Measurements from ENCODE around the gene PRKACA.

The PRKACA gene

GRCh38 chr19:14135985-14136508 is 18.5 kb upstream of the PRKACA start:
- peak overlapping the region; percentile 77 for H3K4me3 ChIP-seq (ENCODE audit: extremely low read depth, insufficient read depth, low read length, poor library complexity, severe bottlenecking)
- no peak overlapping the region for H3K27ac ChIP-seq (ENCODE audit: low read depth, low read length, severe bottlenecking)
- 0 to 1% methylated on average over 13 to 36 of the region's 38 CpGs for whole genome bisulfite sequencing, 2 experiments (ENCODE audit: insufficient coverage in 2 of 2)
- no peaks in the 10 kb centered on the region for H3K9me3 ChIP-seq (ENCODE audit: control insufficient read depth, low read length)
- no peaks in the 10 kb centered on the region for H3K36me3 ChIP-seq (ENCODE audit: control insufficient read depth, insufficient read depth, low read length)
- peaks cover 19% of the 10 kb centered on the region for H3K4me1 ChIP-seq (ENCODE audit: control insufficient read depth, insufficient read depth, low read length, poor library complexity, severe bottlenecking)

GRCh38 chr19:14135355-14135754 is 17.8 kb upstream of the PRKACA start:
- 61% methylated on average over 4 to 6 of the region's 6 CpGs for WGBS, 2 experiments (ENCODE audit: insufficient coverage in 2 of 2)
- no peaks in the 10 kb centered on the region for H3K9me3 ChIP-seq (ENCODE audit: control insufficient read depth, low read length)
- peaks cover 19% of the 10 kb centered on the region for H3K4me1 ChIP-seq (ENCODE audit: control insufficient read depth, insufficient read depth, low read length, poor library complexity, severe bottlenecking)
- H3K4me3 ChIP-seq (ENCODE audit: extremely low read depth, insufficient read depth, low read length, poor library complexity, severe bottlenecking), result peak overlapping the region; percentile 77
- no peaks in the 10 kb centered on the region for H3K36me3 ChIP-seq (ENCODE audit: control insufficient read depth, insufficient read depth, low read length)
- no peak overlapping the region for H3K27ac ChIP-seq (ENCODE audit: low read depth, low read length, severe bottlenecking)

- H3K9me3 ChIP-seq (ENCODE audit: control insufficient read depth, low read length), result no peaks in the 10 kb centered on the region
- no peak overlapping the region for H3K27ac ChIP-seq (ENCODE audit: low read depth, low read length, severe bottlenecking)
- H3K4me1 ChIP-seq (ENCODE audit: control insufficient read depth, insufficient read depth, low read length, poor library complexity, severe bottlenecking), result no peaks in the 10 kb centered on the region
- peaks cover 30% of the 10 kb centered on the region for H3K36me3 ChIP-seq (ENCODE audit: control insufficient read depth, insufficient read depth, low read length)
- WGBS, 2 experiments (ENCODE audit: insufficient coverage in 2 of 2), result 100% methylated on average over 3 to 4 of the region's 4 CpGs
- no peak overlapping the region for H3K4me3 ChIP-seq (ENCODE audit: extremely low read depth, insufficient read depth, low read length, poor library complexity, severe bottlenecking)
These were observed 10.5 kb upstream of the PRKACA start for GRCh38 chr19:14127929-14128509.

GRCh38 chr19:14127176-14127575 is 9.6 kb upstream of the PRKACA start:
- Histone ChIP-seq H3K27ac (ENCODE audit: low read depth, low read length, severe bottlenecking) (no peak overlapping the region), H3K4me1 (ENCODE audit: control insufficient read depth, insufficient read depth, low read length, poor library complexity, severe bottlenecking) (no peaks in the 10 kb centered on the region), H3K9me3 (ENCODE audit: control insufficient read depth, low read length) (no peaks in the 10 kb centered on the region), H3K36me3 (ENCODE audit: control insufficient read depth, insufficient read depth, low read length) (peaks cover 33% of the 10 kb centered on the region), H3K4me3 (ENCODE audit: extremely low read depth, insufficient read depth, low read length, poor library complexity, severe bottlenecking) (no peak overlapping the region)
- 92 to 100% methylated on average over 8 of the region's 8 CpGs for WGBS, 2 experiments (ENCODE audit: insufficient coverage in 2 of 2)

- no peak overlapping the region for H3K27ac ChIP-seq (ENCODE audit: low read depth, low read length, severe bottlenecking)
- H3K36me3 ChIP-seq (ENCODE audit: control insufficient read depth, insufficient read depth, low read length), result peaks cover 42% of the 10 kb centered on the region
- H3K9me3 ChIP-seq (ENCODE audit: control insufficient read depth, low read length), result no peaks in the 10 kb centered on the region
- 100% methylated on average over 4 to 5 of the region's 6 CpGs for WGBS, 2 experiments (ENCODE audit: insufficient coverage in 2 of 2)
- H3K4me3 ChIP-seq (ENCODE audit: extremely low read depth, insufficient read depth, low read length, poor library complexity, severe bottlenecking), result no peak overlapping the region
- H3K4me1 ChIP-seq (ENCODE audit: control insufficient read depth, insufficient read depth, low read length, poor library complexity, severe bottlenecking), result peaks cover 15% of the 10 kb centered on the region
These were observed 5.4 kb upstream of the PRKACA start for GRCh38 chr19:14122924-14123323.

- H3K4me1 ChIP-seq (ENCODE audit: control insufficient read depth, insufficient read depth, low read length, poor library complexity, severe bottlenecking), result peaks cover 25% of the 10 kb centered on the region
- no peaks in the 10 kb centered on the region for H3K9me3 ChIP-seq (ENCODE audit: control insufficient read depth, low read length)
- 88 to 92% methylated on average over 2 to 5 of the region's 7 CpGs for WGBS, 2 experiments (ENCODE audit: insufficient coverage in 2 of 2)
- H3K27ac ChIP-seq (ENCODE audit: low read depth, low read length, severe bottlenecking), result no peak overlapping the region
- peaks cover 30% of the 10 kb centered on the region for H3K36me3 ChIP-seq (ENCODE audit: control insufficient read depth, insufficient read depth, low read length)
- H3K4me3 ChIP-seq (ENCODE audit: extremely low read depth, insufficient read depth, low read length, poor library complexity, severe bottlenecking), result no peak overlapping the region
These were observed 2.9 kb upstream of the PRKACA start for GRCh38 chr19:14120497-14120780.

- WGBS, 2 experiments (ENCODE audit: insufficient coverage in 2 of 2), result 97 to 100% methylated on average over 6 to 7 of the region's 7 CpGs
- H3K4me1 ChIP-seq (ENCODE audit: control insufficient read depth, insufficient read depth, low read length, poor library complexity, severe bottlenecking), result peaks cover 25% of the 10 kb centered on the region
- no peak overlapping the region for H3K4me3 ChIP-seq (ENCODE audit: extremely low read depth, insufficient read depth, low read length, poor library complexity, severe bottlenecking)
- H3K36me3 ChIP-seq (ENCODE audit: control insufficient read depth, insufficient read depth, low read length), result peaks cover 25% of the 10 kb centered on the region
- no peaks in the 10 kb centered on the region for H3K9me3 ChIP-seq (ENCODE audit: control insufficient read depth, low read length)
- no peak overlapping the region for H3K27ac ChIP-seq (ENCODE audit: low read depth, low read length, severe bottlenecking)
These were observed 2.3 kb upstream of the PRKACA start for GRCh38 chr19:14119644-14120496.

- 94% methylated on average over 2 of the region's 3 CpGs; no CpG with 5 or more reads in 1 of the 2 experiments for WGBS, 2 experiments (ENCODE audit: insufficient coverage in 2 of 2)
- no peak overlapping the region for H3K4me3 ChIP-seq (ENCODE audit: extremely low read depth, insufficient read depth, low read length, poor library complexity, severe bottlenecking)
- H3K36me3 ChIP-seq (ENCODE audit: control insufficient read depth, insufficient read depth, low read length), result peaks cover 18% of the 10 kb centered on the region
- no peaks in the 10 kb centered on the region for H3K9me3 ChIP-seq (ENCODE audit: control insufficient read depth, low read length)
- H3K27ac ChIP-seq (ENCODE audit: low read depth, low read length, severe bottlenecking), result peak overlapping the region; percentile 93
- H3K4me1 ChIP-seq (ENCODE audit: control insufficient read depth, insufficient read depth, low read length, poor library complexity, severe bottlenecking), result peaks cover 25% of the 10 kb centered on the region
These were observed 1.6 kb upstream of the PRKACA start for GRCh38 chr19:14119146-14119545.

GRCh38 chr19:14118165-14119051 is 846 bp upstream of the PRKACA start:
- H3K36me3 ChIP-seq (ENCODE audit: control insufficient read depth, insufficient read depth, low read length), result peaks cover 17% of the 10 kb centered on the region
- 15 to 19% methylated on average over 36 to 59 of the region's 61 CpGs for WGBS, 2 experiments (ENCODE audit: insufficient coverage in 2 of 2)
- peak overlapping the region; percentile 93 for H3K27ac ChIP-seq (ENCODE audit: low read depth, low read length, severe bottlenecking)
- H3K4me1 ChIP-seq (ENCODE audit: control insufficient read depth, insufficient read depth, low read length, poor library complexity, severe bottlenecking), result peaks cover 30% of the 10 kb centered on the region
- no peaks in the 10 kb centered on the region for H3K9me3 ChIP-seq (ENCODE audit: control insufficient read depth, low read length)
- peak overlapping the region; percentile 34 for H3K4me3 ChIP-seq (ENCODE audit: extremely low read depth, insufficient read depth, low read length, poor library complexity, severe bottlenecking)

- peaks cover 41% of the 10 kb centered on the region for H3K4me1 ChIP-seq (ENCODE audit: control insufficient read depth, insufficient read depth, low read length, poor library complexity, severe bottlenecking)
- no peak overlapping the region for H3K27ac ChIP-seq (ENCODE audit: low read depth, low read length, severe bottlenecking)
- peak overlapping the region; percentile 94 for H3K4me3 ChIP-seq (ENCODE audit: extremely low read depth, insufficient read depth, low read length, poor library complexity, severe bottlenecking)
- H3K36me3 ChIP-seq (ENCODE audit: control insufficient read depth, insufficient read depth, low read length), result peaks cover 14% of the 10 kb centered on the region
- WGBS, 2 experiments (ENCODE audit: insufficient coverage in 2 of 2), result 1% methylated on average over 31 to 33 of the region's 33 CpGs
- no peaks in the 10 kb centered on the region for H3K9me3 ChIP-seq (ENCODE audit: control insufficient read depth, low read length)
These were observed 514 bp downstream of the PRKACA start for GRCh38 chr19:14116918-14117578.

Measured in mesodermal cell (in vitro differentiated cells).